ENCODE results near the gene BMPER.

- TF ChIP-seq ARNTL (CRISPR knock-in tag; IDR thresholded peaks at IDR 0.05; ENCODE audit: borderline replicate concordance, low read depth): no peak
- no peak for TF ChIP-seq ZFP30 (CRISPR knock-in tag; IDR thresholded peaks at IDR 0.05)
- TF ChIP-seq POU6F1 (CRISPR knock-in tag; IDR thresholded peaks at IDR 0.05; ENCODE audit: borderline replicate concordance, low read depth): no peak
- TF ChIP-seq PATZ1 (CRISPR knock-in tag; IDR thresholded peaks at IDR 0.05; ENCODE audit: borderline replicate concordance): no peak
- TF ChIP-seq GLIS3 (CRISPR knock-in tag; IDR thresholded peaks at IDR 0.05): no peak
- no peak for TF ChIP-seq TSHZ2 (CRISPR knock-in tag; IDR thresholded peaks at IDR 0.05)
- no peak for TF ChIP-seq BACH2 (CRISPR knock-in tag; IDR thresholded peaks at IDR 0.05; ENCODE audit: borderline replicate concordance)
- 0 out of 2 replicates have a peak, but pooled peaks have one; percentile 27 for TF ChIP-seq TCF4 (CRISPR knock-in tag; IDR thresholded peaks at IDR 0.05; ENCODE audit: borderline replicate concordance)
- TF ChIP-seq ZC3H10 (CRISPR knock-in tag; IDR thresholded peaks at IDR 0.05): no peak
- TF ChIP-seq PPARA (CRISPR knock-in tag; IDR thresholded peaks at IDR 0.05; ENCODE audit: borderline replicate concordance): no peak
- no peak for TF ChIP-seq ZFP3 (CRISPR knock-in tag; IDR thresholded peaks at IDR 0.05)
- no peak for TF ChIP-seq ZNF70 (CRISPR knock-in tag; IDR thresholded peaks at IDR 0.05)
These were observed 28.6 kb upstream of the BMPER start for GRCh38 chr7:33876596-33877274.

All from SK-N-SH treated with all-trans-retinoic acid at 6 μM for 48 hours (cell line).